Chondrocyte (in vitro differentiated cells): ENCODE data around the gene PTK6. TPM values are rescaled to one million over a fixed set of nuclear protein-coding genes. Genes with fewer than 3 reads are reported as not detected.

Source experiments
- DNase-seq: peaks from one replicate; pipeline ENCODE4 v3.0.0; 2021; ENCODE audit warnings: mixed read lengths, low spot score
- H3K27ac Mint-ChIP-seq: one replicate; pipeline ENCODE4 v1.8.0; 2021; ENCODE audit warnings: mild to moderate bottlenecking, moderate library complexity, mixed read lengths; ENCODE audit not compliant: unreplicated experiment
- H3K27me3 Mint-ChIP-seq: 2 replicates; pipeline ENCODE4 v1.8.0; 2021; ENCODE audit warnings: low read depth, mixed read lengths
- H3K36me3 Mint-ChIP-seq: 2 replicates; pipeline ENCODE4 v1.8.0; 2021; ENCODE audit warnings: low read depth, mixed read lengths
- H3K4me1 Mint-ChIP-seq: 2 replicates; pipeline ENCODE4 v1.8.0; 2021; ENCODE audit warnings: low read depth, mild to moderate bottlenecking, mixed read lengths
- H3K4me3 Mint-ChIP-seq: one replicate; pipeline ENCODE4 v1.8.0; 2021; ENCODE audit warnings: mild to moderate bottlenecking, moderate library complexity, mixed read lengths; ENCODE audit not compliant: unreplicated experiment
- H3K9me3 Mint-ChIP-seq: 2 replicates; pipeline ENCODE4 v1.8.0; 2021; ENCODE audit warnings: low read depth, mixed read lengths
- total RNA-seq: library from RNA; stranded (reverse); gene quantifications from 3 replicates; pipeline ENCODE4 v1.2.1, GENCODE V29; 2021
- TF ChIP-seq, protein P1 (sequence below): fragments of 200-600 bp; sonication (generic); IDR thresholded peaks from 2 replicates; pipeline ENCODE4 v1.5.0; 2021; ENCODE audit warnings: antibody characterized with exemption, mild to moderate bottlenecking, moderate library complexity

Gene PTK6
- total RNA-seq, 1 donor from 2014 or later, result not detected

GRCh38 chr20:63507083-63507743 is 30.0 kb downstream of the PTK6 start:
- H3K27me3 Mint-ChIP-seq, result peaks cover 9% of the 10 kb centered on the region
- H3K4me1 Mint-ChIP-seq, result no peaks in the 10 kb centered on the region
- H3K9me3 Mint-ChIP-seq, result peaks cover 24% of the 10 kb centered on the region
- DNase-seq, result no peak
- no peak overlapping the region for H3K27ac Mint-ChIP-seq
- peaks cover 10% of the 10 kb centered on the region for H3K36me3 Mint-ChIP-seq
- TF ChIP-seq, protein P1, sequence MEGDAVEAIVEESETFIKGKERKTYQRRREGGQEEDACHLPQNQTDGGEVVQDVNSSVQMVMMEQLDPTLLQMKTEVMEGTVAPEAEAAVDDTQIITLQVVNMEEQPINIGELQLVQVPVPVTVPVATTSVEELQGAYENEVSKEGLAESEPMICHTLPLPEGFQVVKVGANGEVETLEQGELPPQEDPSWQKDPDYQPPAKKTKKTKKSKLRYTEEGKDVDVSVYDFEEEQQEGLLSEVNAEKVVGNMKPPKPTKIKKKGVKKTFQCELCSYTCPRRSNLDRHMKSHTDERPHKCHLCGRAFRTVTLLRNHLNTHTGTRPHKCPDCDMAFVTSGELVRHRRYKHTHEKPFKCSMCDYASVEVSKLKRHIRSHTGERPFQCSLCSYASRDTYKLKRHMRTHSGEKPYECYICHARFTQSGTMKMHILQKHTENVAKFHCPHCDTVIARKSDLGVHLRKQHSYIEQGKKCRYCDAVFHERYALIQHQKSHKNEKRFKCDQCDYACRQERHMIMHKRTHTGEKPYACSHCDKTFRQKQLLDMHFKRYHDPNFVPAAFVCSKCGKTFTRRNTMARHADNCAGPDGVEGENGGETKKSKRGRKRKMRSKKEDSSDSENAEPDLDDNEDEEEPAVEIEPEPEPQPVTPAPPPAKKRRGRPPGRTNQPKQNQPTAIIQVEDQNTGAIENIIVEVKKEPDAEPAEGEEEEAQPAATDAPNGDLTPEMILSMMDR, result no peak
- no peak overlapping the region for H3K4me3 Mint-ChIP-seq

DNA sequence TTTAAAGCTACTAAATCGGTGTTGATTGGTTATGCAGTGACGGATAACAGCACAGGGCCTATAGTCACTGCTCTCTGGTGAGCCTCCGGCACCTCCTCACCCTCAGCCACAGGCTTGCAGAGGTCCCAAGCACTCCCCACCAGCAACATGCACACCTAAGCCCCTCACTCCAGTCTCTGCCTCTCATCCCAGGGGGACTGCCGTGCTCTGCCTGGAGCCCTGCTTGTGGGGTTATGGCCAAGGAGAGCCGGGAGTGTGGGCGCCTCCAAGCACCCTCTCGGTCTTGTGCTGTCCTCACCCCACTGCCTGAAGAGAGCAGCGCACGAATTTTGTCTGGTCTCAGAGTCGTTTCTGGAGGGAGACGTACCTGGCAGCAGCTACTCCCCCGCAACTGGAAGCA is 31.5 kb downstream of the PTK6 start:
- TF ChIP-seq, protein P1, result no peak
- peaks cover 8% of the 10 kb centered on the region for H3K27me3 Mint-ChIP-seq
- no peak for DNase-seq
- H3K36me3 Mint-ChIP-seq, result peaks cover 10% of the 10 kb centered on the region
- H3K4me3 Mint-ChIP-seq, result no peak overlapping the region
- H3K4me1 Mint-ChIP-seq, result no peaks in the 10 kb centered on the region
- H3K9me3 Mint-ChIP-seq, result peaks cover 24% of the 10 kb centered on the region
- H3K27ac Mint-ChIP-seq, result no peak overlapping the region

GRCh38 chr20:63505281-63505680 is 31.9 kb downstream of the PTK6 start:
- peaks cover 24% of the 10 kb centered on the region for H3K9me3 Mint-ChIP-seq
- H3K4me3 Mint-ChIP-seq, result no peak overlapping the region
- DNase-seq, result no peak
- H3K27me3 Mint-ChIP-seq, result peaks cover 8% of the 10 kb centered on the region
- peaks cover 10% of the 10 kb centered on the region for H3K36me3 Mint-ChIP-seq
- TF ChIP-seq, protein P1, result no peak
- no peaks in the 10 kb centered on the region for H3K4me1 Mint-ChIP-seq
- no peak overlapping the region for H3K27ac Mint-ChIP-seq

DNA sequence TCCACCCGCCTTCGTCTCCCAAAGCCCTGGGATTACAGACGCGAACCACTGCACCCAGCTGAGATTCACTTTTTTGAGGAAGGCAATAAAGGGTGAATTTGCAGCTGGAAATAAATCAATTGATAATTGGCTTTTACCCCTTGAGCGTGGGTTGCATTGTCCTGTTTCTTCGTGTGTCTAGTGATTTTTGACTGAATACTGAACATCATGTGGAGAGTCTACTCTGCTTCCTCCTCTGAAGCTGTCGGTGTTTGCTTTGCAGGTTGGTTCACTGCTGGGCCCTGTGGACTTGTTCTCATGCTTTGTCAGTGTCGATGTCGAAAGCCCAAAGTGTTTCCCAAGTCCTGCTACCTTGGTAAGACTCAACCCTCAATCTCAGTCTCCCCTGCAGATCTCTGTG is 32.5 kb downstream of the PTK6 start:
- Mint-ChIP-seq H3K36me3 (peaks cover 10% of the 10 kb centered on the region), H3K4me1 (no peaks in the 10 kb centered on the region), H3K9me3 (peaks cover 24% of the 10 kb centered on the region), H3K27me3 (peaks cover 8% of the 10 kb centered on the region), H3K27ac (no peak overlapping the region), H3K4me3 (no peak overlapping the region)
- TF ChIP-seq, protein P1, result no peak
- no peak for DNase-seq

DNA sequence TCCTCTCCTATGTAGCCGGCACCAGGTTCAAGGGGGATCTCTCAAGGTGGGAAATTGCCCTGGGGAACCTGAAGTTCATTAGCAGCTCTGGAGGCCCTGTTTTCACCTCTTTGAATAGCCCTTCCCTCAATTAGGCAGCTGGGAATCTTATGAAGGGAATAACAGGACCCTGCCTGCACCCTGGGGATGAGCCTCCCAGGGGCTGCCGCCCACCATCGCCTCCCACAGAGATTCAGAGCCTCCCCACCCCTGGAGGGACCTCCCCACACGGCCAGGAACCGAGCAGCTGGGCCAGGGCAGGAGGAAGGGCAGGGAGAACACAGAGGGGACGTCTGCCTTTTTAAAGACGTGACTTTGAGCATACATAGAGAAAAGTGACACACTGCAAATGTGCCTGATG is 33.7 kb downstream of the PTK6 start:
- H3K9me3 Mint-ChIP-seq, result peaks cover 22% of the 10 kb centered on the region
- H3K27me3 Mint-ChIP-seq, result peaks cover 8% of the 10 kb centered on the region
- TF ChIP-seq, protein P1, result no peak
- H3K27ac Mint-ChIP-seq, result no peak overlapping the region
- H3K4me3 Mint-ChIP-seq, result no peak overlapping the region
- DNase-seq, result no peak
- H3K36me3 Mint-ChIP-seq, result peaks cover 10% of the 10 kb centered on the region
- no peaks in the 10 kb centered on the region for H3K4me1 Mint-ChIP-seq
